SJCRH30 (cell line): Measurements from ENCODE around the gene DENND1A. TPM values are rescaled to one million over a fixed set of nuclear protein-coding genes. Genes with fewer than 3 reads are reported as not detected.
A peak's percentile ranks its signal among the peaks of the same experiment; 100 is the strongest.

ENCODE experiments used
- DNase-seq, 2 experiments: peaks; one replicate each; pipeline ENCODE4 v3.0.0-alpha.2; 2015 to 2020
- H3K27ac ChIP-seq: fragments of 250-450 bp; sonication (Bioruptor Pico); 2 replicates; pipeline ENCODE4 v1.5.1; 2020; ENCODE audit warnings: mild to moderate bottlenecking, moderate library complexity
- H3K27me3 ChIP-seq: fragments of 250-450 bp; sonication (Bioruptor Pico); 2 replicates; pipeline ENCODE4 v1.5.1; 2020; ENCODE audit warnings: mild to moderate bottlenecking, moderate library complexity
- H3K36me3 ChIP-seq: fragments of 250-450 bp; sonication (Bioruptor Pico); 2 replicates; pipeline ENCODE4 v1.5.1; 2020; ENCODE audit warnings: mild to moderate bottlenecking, moderate library complexity
- H3K4me1 ChIP-seq: fragments of 250-450 bp; sonication (Bioruptor Pico); 2 replicates; pipeline ENCODE4 v1.5.1; 2020; ENCODE audit warnings: mild to moderate bottlenecking, moderate library complexity
- H3K4me3 ChIP-seq: fragments of 250-450 bp; sonication (Bioruptor Pico); 2 replicates; pipeline ENCODE4 v1.5.1; 2020; ENCODE audit warnings: mild to moderate bottlenecking, moderate library complexity
- H3K9me3 ChIP-seq: fragments of 250-450 bp; sonication (Bioruptor Pico); replicated peaks from 2 replicates; pipeline ENCODE4 v1.5.1; 2020; ENCODE audit warnings: mild to moderate bottlenecking, moderate library complexity
- total RNA-seq: library from RNA; depleted of rRNA; stranded (reverse); fragments of >200 nt; shearing (Covaris generic); gene quantifications from 2 replicates; pipeline ENCODE4 v1.2.3, GENCODE V29; 2014

Gene DENND1A
- total RNA-seq, 1 experiment from 2014 or later, result 41.3 TPM

DNA sequence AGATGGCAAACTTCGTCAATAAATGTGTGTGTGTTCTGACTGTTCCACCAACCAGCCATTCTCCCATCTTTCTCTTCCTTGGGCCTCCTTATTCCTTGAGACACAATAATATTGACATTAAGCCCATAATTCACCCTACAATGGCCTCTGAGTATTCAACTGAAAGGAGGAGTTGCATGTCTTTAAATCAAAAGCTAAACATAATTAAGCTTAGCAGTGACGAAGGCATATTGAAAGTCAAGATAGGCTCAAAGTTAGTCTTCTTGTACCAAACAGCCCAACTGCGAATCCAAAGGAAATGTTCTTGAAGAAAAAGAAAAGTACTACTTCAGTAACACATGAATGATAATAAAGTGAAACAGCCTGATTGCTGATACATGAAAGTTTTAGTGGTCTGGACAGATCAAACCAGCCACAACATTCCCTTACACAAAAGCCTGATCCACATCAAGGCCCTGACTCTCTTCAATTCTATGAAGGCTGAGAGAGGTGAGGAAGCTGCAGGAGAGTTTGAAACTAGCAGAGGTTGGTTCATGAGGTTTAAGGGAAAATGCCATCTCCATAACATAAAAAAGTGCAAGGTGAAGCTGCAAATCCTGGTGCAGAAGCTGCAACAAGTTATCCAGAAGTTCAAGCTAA lies 81.4 kb downstream of the DENND1A start:
- DNase-seq, result no peak
- H3K4me3 ChIP-seq, result no peak overlapping the region

DNA sequence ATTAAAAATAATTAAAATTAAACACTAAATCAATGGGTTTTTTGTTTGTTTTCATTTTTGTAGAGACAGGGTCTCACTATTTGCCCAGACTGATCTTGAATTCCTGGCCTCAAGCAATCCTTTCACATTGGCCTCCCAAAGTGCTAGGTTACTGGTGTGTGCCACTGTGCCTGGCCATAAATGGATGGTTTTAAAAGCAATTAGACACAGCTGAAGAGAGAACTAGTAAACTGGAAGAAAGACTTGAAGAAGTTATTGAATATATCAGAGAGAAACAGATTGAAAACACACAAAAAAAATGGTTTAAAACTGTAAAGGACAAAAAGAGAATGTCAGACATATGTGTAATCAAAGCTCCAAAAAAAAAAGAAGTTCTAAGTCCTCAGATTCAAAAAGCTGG lies 83.0 kb downstream of the DENND1A start:
- H3K27me3 ChIP-seq, result no peaks in the 10 kb centered on the region
- DNase-seq, result no peak
- H3K4me3 ChIP-seq, result no peak overlapping the region
- 0 out of 2 replicates have a peak, but pooled peaks cover 2% of the 10 kb centered on the region for H3K36me3 ChIP-seq
- peaks cover 8% of the 10 kb centered on the region for H3K9me3 ChIP-seq
- H3K4me1 ChIP-seq, result no peaks in the 10 kb centered on the region
- no peak overlapping the region for H3K27ac ChIP-seq

More for the DNA sequence above, 81.4 kb downstream of the DENND1A start:
- Histone ChIP-seq H3K9me3 (peaks cover 8% of the 10 kb centered on the region), H3K4me1 (no peaks in the 10 kb centered on the region), H3K27ac (no peak overlapping the region), H3K36me3 (0 out of 2 replicates have a peak, but pooled peaks cover 2% of the 10 kb centered on the region), H3K27me3 (no peaks in the 10 kb centered on the region)

DNA sequence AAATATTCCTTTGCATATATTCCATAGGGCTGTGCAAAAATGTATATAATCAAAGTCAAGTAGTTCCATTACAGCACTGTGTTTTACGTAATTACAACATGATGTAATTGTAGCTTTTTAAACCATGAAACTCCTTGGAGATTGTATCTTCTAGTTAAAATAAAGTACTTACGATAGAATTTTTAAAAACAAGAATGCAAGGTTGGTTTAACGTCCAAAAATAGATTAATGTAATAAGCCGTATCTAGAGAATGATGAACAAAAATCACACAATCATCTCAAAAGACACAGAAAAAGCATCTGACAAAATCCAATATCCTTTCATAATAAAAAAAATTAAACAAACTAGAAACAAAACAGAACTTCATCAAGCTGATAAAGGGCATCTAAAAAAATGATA lies 86.2 kb downstream of the DENND1A start:
- Histone ChIP-seq H3K36me3 (0 out of 2 replicates have a peak, but pooled peaks cover 2% of the 10 kb centered on the region), H3K27me3 (no peaks in the 10 kb centered on the region), H3K9me3 (peaks cover 8% of the 10 kb centered on the region), H3K27ac (no peak overlapping the region), H3K4me3 (no peak overlapping the region), H3K4me1 (no peaks in the 10 kb centered on the region)
- no peak for DNase-seq

DNA sequence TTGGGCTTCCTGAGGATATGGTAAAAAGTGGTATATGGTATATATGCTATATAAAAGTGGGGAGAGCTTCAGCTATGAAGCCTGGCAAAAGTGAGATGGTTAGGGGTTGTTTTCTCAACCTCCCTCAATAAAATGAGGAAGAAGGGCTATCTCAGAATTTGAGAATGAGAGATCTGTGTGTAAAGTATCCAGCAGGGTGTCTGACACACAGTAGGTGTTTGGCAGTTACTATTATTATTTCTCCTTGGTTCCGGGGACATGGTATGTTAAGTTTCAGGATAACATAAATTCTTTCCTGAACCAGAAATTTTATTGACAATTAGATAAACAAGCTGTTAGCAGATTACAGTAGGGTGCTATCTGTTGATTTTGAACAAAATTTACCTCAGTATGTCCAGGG lies 94.1 kb downstream of the DENND1A start:
- Histone ChIP-seq H3K27me3 (no peaks in the 10 kb centered on the region), H3K27ac (no peak overlapping the region), H3K9me3 (no peaks in the 10 kb centered on the region), H3K4me1 (peaks cover 13% of the 10 kb centered on the region), H3K4me3 (no peak overlapping the region), H3K36me3 (no peaks in the 10 kb centered on the region)
- no peak for DNase-seq

DNA sequence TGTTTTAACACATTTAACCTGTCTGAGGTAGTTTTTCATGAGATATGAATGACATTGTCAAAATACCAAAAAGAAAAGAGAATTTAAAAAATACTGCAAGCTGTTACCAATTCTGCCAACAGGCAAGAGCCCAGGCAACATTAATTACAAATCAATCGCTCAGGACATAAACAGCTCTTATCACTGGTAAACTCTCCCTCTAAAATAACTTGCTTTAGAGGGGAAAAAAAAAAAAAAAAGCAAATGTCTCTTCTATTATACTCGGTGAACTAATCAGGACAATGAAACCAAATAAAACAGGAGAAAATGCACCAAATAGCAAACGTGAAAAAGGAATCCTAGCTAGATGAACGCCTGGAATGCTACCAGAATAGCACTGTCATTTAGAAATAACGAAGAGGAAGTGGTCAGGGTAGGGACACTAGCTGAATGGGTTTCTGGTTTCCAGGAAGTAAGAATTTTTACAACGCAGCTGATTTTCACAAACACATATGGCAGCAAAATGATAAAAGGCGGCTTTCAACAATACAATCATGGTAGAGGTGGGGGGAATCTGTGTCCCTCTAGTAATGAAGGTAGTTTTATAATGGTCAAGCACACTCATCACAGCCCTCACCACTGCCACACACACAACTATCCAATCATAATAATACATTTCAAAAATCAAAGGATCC lies 94.9 kb downstream of the DENND1A start:
- Histone ChIP-seq H3K9me3 (peaks cover under 1% of the 10 kb centered on the region; the same call in 1 of the 2 replicates), H3K4me1 (peaks cover 13% of the 10 kb centered on the region), H3K4me3 (peak overlapping the region; percentile 19), H3K36me3 (no peaks in the 10 kb centered on the region), H3K27ac (peak overlapping the region; percentile 12; the same call in 1 of the 2 replicates), H3K27me3 (no peaks in the 10 kb centered on the region)
- peak in 1 of 2 experiments; percentile 46 for DNase-seq

DNA sequence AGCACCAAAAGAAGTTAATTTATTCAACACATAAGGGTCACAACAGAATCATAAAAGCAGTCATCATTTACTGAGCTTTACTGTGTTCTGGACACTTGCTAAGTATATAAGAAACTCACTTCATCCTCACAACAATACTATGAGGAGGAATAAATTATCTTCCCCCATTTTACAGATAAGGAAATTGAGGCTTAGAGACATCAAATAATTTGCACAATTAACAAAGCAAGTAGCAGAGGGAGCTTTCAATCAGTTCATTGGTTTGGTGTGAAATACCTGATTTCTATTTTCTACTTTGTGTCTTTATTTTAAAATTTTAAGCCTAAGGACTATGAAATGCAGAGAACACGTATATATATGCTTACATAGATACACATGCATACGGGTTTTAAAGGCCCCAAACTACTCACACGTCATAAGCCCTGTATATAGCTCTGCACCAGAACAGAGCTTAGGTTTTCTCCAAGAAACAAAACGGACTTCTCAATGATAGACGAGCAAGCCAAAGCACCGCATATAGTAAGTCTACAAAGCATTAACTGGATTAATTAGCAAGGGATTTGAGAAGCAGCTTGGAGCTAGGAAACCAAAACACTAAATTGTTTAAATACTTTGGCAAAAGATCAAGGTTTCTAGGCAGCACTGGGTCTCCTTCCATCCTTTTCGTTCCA lies 95.6 kb downstream of the DENND1A start:
- DNase-seq, result peak in 1 of 2 experiments; percentile 17
- Histone ChIP-seq H3K9me3 (peaks cover 7% of the 10 kb centered on the region; the same call in 1 of the 2 replicates), H3K4me1 (peaks cover 13% of the 10 kb centered on the region), H3K27me3 (no peaks in the 10 kb centered on the region), H3K4me3 (peak overlapping the region; percentile 19), H3K36me3 (no peaks in the 10 kb centered on the region), H3K27ac (peak overlapping the region; percentile 12; the same call in 1 of the 2 replicates)

DNA sequence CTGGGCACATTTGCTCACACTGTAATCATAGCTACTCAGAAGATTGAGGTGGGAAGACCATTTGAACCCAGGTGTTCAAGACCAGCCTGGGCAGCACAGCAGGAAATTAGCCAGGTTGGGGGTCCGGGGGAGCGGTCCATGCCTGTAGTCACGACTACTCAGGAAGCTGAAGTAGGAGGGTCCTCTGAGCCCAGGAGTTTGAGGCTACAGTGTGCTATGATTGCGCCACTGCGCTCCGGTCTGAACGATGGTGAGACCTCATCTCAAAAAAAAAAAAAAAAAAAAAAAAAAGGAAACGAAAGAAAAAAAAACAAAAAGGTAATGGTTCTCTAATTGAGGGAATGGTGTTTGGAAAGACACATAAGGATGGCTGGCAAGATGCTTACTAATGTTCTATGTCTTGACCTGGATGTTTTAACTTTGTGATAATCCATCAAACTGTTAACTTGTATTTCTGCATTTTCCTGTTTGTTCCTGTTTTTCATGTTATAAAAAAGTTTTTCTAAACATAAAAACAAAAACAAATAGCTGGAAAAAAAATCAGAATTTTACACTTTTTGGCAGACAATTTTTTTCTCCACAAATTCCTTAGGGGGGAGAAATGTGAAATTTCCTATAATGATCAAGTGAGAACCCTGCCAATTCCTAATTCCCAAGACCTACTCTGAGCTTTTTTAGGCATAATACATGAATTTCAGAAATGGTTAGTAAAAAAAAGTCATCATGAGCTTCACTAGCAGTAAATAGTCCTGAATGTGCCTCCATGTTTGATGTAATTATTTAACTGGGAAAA lies 96.9 kb downstream of the DENND1A start:
- no peak overlapping the region for H3K27ac ChIP-seq
- no peaks in the 10 kb centered on the region; the same call in 1 of the 2 replicates for H3K27me3 ChIP-seq
- H3K4me1 ChIP-seq, result peaks cover 13% of the 10 kb centered on the region
- no peaks in the 10 kb centered on the region for H3K36me3 ChIP-seq
- H3K9me3 ChIP-seq, result peaks cover 19% of the 10 kb centered on the region
- no peak overlapping the region for H3K4me3 ChIP-seq
- no peak for DNase-seq

DNA sequence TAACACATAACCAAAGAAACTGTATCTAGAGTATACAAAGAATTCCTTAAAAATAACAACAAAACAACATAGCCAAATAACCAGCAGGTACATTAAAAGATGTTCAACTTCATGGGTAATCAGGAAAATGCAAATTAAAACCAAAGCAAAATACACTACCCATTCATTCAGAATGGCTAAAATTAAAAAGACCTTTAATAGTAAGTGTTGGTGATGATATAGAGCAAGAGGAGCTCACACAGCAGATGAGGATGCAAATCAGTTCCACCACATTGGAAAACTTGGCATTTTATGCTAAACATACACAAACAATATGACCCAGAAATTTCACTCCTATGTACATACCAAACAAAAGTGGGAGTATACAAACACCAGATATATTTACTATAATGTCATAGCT lies 97.8 kb downstream of the DENND1A start:
- peaks cover 25% of the 10 kb centered on the region for H3K9me3 ChIP-seq
- DNase-seq, result no peak
- H3K27ac ChIP-seq, result no peak overlapping the region
- no peaks in the 10 kb centered on the region; the same call in 1 of the 2 replicates for H3K27me3 ChIP-seq
- H3K4me3 ChIP-seq, result no peak overlapping the region
- no peaks in the 10 kb centered on the region for H3K36me3 ChIP-seq
- H3K4me1 ChIP-seq, result peaks cover 13% of the 10 kb centered on the region

DNA sequence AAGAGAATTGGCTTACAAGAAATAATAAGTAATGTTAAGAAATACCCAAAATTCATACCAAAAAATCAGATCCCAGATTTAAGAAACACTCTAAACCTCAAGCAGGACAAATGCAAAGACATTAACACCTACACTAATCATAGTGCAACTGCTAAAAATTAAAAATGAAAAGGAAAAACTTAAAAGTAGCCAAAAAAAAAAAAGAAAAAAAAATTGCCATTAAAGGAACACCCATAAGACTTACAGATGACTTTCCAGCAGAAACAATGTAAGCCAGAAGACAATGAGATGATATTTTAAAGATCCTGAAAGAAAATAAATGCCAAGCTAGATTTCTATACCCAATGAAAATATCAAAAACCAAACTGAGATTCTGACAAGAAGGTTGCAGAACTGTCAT lies 101.5 kb downstream of the DENND1A start:
- no peak for DNase-seq
- H3K9me3 ChIP-seq, result peaks cover 25% of the 10 kb centered on the region
- H3K27ac ChIP-seq, result no peak overlapping the region
- no peaks in the 10 kb centered on the region for H3K36me3 ChIP-seq
- no peaks in the 10 kb centered on the region; the same call in 1 of the 2 replicates for H3K27me3 ChIP-seq
- H3K4me3 ChIP-seq, result no peak overlapping the region
- H3K4me1 ChIP-seq, result peaks cover 11% of the 10 kb centered on the region

DNA sequence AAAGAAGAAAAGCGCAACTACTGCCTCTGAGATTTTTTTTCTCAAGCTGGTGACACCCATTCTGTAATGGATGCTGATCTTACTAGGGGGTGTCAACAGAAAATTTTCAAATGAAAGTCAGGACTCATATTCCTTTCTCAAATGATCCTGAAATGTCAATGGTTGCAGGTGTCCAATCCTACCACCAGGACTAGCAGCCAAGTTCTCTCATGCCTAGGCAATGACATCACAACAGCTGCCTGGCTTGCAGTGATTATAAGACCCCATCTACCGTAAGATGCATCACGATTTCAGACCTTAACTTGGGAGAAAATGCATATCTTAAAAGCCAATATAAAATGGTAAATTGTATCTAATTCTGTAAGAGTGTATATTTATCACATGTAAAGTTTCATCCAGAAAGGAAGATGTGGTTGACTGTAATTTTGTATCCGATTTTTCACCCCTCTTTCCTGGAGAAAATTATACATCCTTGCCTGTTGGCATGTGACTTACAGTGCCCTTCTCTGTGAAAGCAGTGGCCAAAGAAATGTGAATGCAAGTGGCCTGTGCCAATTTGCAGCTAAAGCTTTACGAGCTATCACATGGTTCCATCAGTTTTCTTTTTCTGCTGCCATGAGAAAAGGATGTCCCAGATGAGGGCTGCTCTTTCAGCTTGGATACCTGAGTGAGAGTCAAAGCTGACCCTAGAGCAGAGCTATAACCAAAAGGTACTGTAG lies 104.4 kb downstream of the DENND1A start:
- Histone ChIP-seq H3K4me1 (peaks cover 11% of the 10 kb centered on the region), H3K4me3 (peak overlapping the region; percentile 21), H3K9me3 (peaks cover 25% of the 10 kb centered on the region), H3K27me3 (no peaks in the 10 kb centered on the region; the same call in 1 of the 2 replicates), H3K27ac (peak overlapping the region; percentile 74), H3K36me3 (no peaks in the 10 kb centered on the region)
- peak; percentile 81 to 89 for DNase-seq

DNA sequence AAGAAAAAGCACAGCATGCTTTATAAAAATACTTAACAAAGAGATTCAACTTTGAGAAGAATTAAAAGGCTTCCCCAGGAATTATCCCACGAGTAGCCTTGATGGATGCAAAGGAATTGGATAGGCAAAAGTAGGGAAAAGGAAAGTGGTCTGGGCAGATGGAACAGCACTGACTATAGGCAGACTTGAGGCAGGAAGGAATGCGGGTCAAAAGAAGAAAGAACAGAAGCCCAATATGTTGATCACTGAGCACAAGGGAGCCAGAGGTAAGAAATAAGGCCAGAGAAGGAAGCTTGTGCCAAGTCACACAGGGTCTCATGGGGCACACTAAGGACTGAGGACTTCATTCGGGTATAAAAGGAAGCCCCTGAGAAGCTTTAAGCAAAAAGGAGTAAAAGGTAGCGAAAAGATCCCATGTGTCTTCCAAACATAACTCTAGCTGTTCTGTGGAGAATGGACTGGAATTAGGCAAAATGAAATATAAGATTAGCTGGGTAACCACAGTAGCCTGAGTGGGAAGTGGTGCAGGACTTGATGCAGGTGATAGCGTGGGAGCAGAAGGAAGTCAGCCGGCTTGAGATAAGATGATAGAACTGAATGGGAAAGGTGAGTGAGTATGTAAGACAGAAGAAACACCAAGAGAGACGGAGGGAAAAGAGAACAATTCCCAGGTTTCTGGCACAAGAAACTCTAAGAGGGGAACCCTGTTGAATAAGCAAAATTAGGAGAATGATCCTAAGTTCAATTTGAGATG lies 106.6 kb downstream of the DENND1A start:
- Histone ChIP-seq H3K27ac (no peak overlapping the region), H3K36me3 (no peaks in the 10 kb centered on the region), H3K4me1 (peaks cover 11% of the 10 kb centered on the region), H3K4me3 (no peak overlapping the region), H3K27me3 (no peaks in the 10 kb centered on the region; the same call in 1 of the 2 replicates), H3K9me3 (peaks cover 9% of the 10 kb centered on the region)
- no peak for DNase-seq

DNA sequence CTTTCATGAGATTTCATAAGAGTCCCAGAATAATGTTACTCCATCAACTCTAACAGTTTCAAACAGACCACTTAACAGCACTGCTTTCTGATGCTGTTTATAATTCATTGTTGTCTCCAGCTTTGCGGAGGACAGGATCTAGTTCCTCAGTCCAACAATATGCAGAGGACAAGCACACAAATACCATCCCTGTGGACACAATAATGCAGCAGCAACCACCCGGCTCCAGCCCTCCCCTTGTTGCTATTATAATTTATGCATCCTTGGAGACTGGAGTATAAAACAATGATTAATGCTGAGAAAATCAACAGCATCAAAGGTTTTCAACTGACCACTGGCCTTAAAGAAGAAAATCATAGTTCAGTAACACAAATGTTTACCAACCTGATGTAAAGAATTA lies 108.3 kb downstream of the DENND1A start:
- Histone ChIP-seq H3K27me3 (no peaks in the 10 kb centered on the region), H3K4me3 (no peak overlapping the region), H3K36me3 (no peaks in the 10 kb centered on the region), H3K4me1 (peaks cover 11% of the 10 kb centered on the region), H3K27ac (no peak overlapping the region), H3K9me3 (no peaks in the 10 kb centered on the region)
- DNase-seq, result no peak

DNA sequence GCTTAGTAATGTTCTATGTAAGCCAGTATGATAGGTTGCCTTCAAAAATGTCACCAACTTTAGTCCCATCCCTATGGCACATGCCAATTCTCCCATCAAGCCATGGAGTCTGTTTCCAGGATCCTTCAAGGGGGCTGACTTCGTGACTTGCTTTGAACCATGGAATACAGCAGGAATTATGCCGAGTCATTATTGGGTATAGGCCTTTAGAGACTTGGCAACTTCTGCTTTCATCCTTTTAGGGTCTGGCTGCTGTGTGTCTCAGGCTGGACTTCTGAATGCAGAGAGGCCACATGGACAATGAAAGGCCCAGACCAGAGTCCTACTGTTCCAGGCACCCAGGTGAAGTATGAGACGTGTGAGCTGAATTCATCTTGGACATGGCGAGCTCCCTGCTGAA lies 109.8 kb downstream of the DENND1A start:
- H3K36me3 ChIP-seq, result no peaks in the 10 kb centered on the region
- peaks cover 5% of the 10 kb centered on the region; the same call in 1 of the 2 replicates for H3K4me1 ChIP-seq
- H3K27ac ChIP-seq, result no peak overlapping the region
- no peaks in the 10 kb centered on the region for H3K9me3 ChIP-seq
- no peak overlapping the region for H3K4me3 ChIP-seq
- no peaks in the 10 kb centered on the region for H3K27me3 ChIP-seq
- DNase-seq, result no peak
